Measurements from ENCODE around the gene CAST. TPM values are rescaled to one million over a fixed set of nuclear protein-coding genes. Genes with fewer than 3 reads are reported as not detected.

CAST gene
- total and polyA plus RNA-seq, 2 donors (not counting 1 experiment from before 2014, with no cell fraction given), result 41.0 to 231 TPM

- Mint-ChIP-seq H3K4me1 (no peaks in the 10 kb centered on the region), H3K9me3 (ENCODE audit: insufficient read depth) (no peaks in the 10 kb centered on the region), H3K27ac (no peak overlapping the region), H3K4me3 (no peak overlapping the region), H3K27me3 (no peaks in the 10 kb centered on the region)
- no peak for TF ChIP-seq EZH2 (IDR thresholded peaks at IDR 0.05; ENCODE audit: borderline replicate concordance, insufficient read depth, low read depth, low read length, poor library complexity, severe bottlenecking)
- intact Hi-C loops (cut with micrococcal nuclease), result loop anchor here (5.0 to 10.0 kb wide), 3 partner anchors 68 to 781 kb away; no protein-coding TSS in a partner anchor
- ChIA-PET CTCF (interaction anchor here (1.0 to 1.7 kb wide), 5 partner anchors 11 to 414 kb away, joined by 3 to 8 read pairs (median 4); partner anchors contain the start of gene LIX1), POLR2A (no interaction called here)
- H3K27ac ChIP-seq (ENCODE audit: low read length in 2 of 2), result no peak overlapping the region
- no CpG with 5 or more reads among the region's 4 CpGs for WGBS (ENCODE audit: insufficient coverage)
- no peak overlapping the region for H3K4me2 ChIP-seq (replicated peaks; ENCODE audit: low read depth, low read length, poor library complexity, severe bottlenecking)
- DNase-seq (no peak), ATAC-seq (ENCODE audit: low read depth) (no peak)
- no peaks in the 10 kb centered on the region for H3K79me2 ChIP-seq (ENCODE audit: control insufficient read depth, insufficient read depth, low read length)
- no peaks in the 10 kb centered on the region for H3K27me3 ChIP-seq (replicated peaks in 1 of 4; ENCODE audit: control extremely low read depth in 1 of 4, control insufficient read depth in 3 of 4, insufficient read depth in 4 of 4, low read length in 3 of 4)
- H3K4me3 ChIP-seq (ENCODE audit: control extremely low read depth in 1 of 5, extremely low read depth in 1 of 5, insufficient read depth in 1 of 5, low read depth in 2 of 5, low read length in 4 of 5), result no peak overlapping the region
- peaks cover 9% of the 10 kb centered on the region for H4K20me1 ChIP-seq (ENCODE audit: control insufficient read depth, insufficient read depth, low read length, poor library complexity, severe bottlenecking)
- H2AFZ ChIP-seq (ENCODE audit: insufficient read depth, low read depth, low read length, poor library complexity, severe bottlenecking), result no peak overlapping the region
- no peaks in the 10 kb centered on the region for H3K9me3 ChIP-seq (ENCODE audit: control extremely low read depth in 1 of 3, control insufficient read depth in 2 of 3, insufficient read depth in 1 of 3, low read length in 2 of 3)
- H3K4me1 ChIP-seq (ENCODE audit: control insufficient read depth in 2 of 2, insufficient read depth in 2 of 2, low read length in 2 of 2), result no peaks in the 10 kb centered on the region
- H3K9ac ChIP-seq (ENCODE audit: low read length), result no peak overlapping the region
- peaks cover 0 to 97% of the 10 kb centered on the region in 2 experiments for H3K36me3 ChIP-seq (replicated peaks in 1 of 2; ENCODE audit: control extremely low read depth in 1 of 2, control insufficient read depth in 1 of 2, extremely low read depth in 1 of 2, insufficient read depth in 2 of 2, low read length in 1 of 2)
These were observed 91.7 kb downstream of the CAST start for GRCh38 chr5:96753848-96754247.

- H3K4me1 Mint-ChIP-seq, result no peaks in the 10 kb centered on the region
- Histone ChIP-seq H3K9ac (ENCODE audit: low read length) (no peak overlapping the region), H4K20me1 (ENCODE audit: control insufficient read depth, insufficient read depth, low read length, poor library complexity, severe bottlenecking) (peaks cover 9% of the 10 kb centered on the region), H2AFZ (ENCODE audit: insufficient read depth, low read depth, low read length, poor library complexity, severe bottlenecking) (no peak overlapping the region), H3K4me3 (ENCODE audit: control extremely low read depth in 1 of 5, extremely low read depth in 1 of 5, insufficient read depth in 1 of 5, low read depth in 2 of 5, low read length in 4 of 5) (no peak overlapping the region), H3K4me2 (replicated peaks; ENCODE audit: low read depth, low read length, poor library complexity, severe bottlenecking) (no peak overlapping the region), H3K79me2 (ENCODE audit: control insufficient read depth, insufficient read depth, low read length) (no peaks in the 10 kb centered on the region), H3K27me3 (replicated peaks in 1 of 4; ENCODE audit: control extremely low read depth in 1 of 4, control insufficient read depth in 3 of 4, insufficient read depth in 4 of 4, low read length in 3 of 4) (no peaks in the 10 kb centered on the region), H3K4me1 (ENCODE audit: control insufficient read depth in 2 of 2, insufficient read depth in 2 of 2, low read length in 2 of 2) (no peaks in the 10 kb centered on the region), H3K27ac (ENCODE audit: low read length in 2 of 2) (no peak overlapping the region), H3K36me3 (replicated peaks in 1 of 2; ENCODE audit: control extremely low read depth in 1 of 2, control insufficient read depth in 1 of 2, extremely low read depth in 1 of 2, insufficient read depth in 2 of 2, low read length in 1 of 2) (peaks cover 0 to 79% of the 10 kb centered on the region in 2 experiments), H3K9me3 (ENCODE audit: control extremely low read depth in 1 of 3, control insufficient read depth in 2 of 3, insufficient read depth in 1 of 3, low read length in 2 of 3) (no peaks in the 10 kb centered on the region)
- POLR2A ChIA-PET, result no interaction called here
- no peaks in the 10 kb centered on the region for H3K27me3 Mint-ChIP-seq
- ATAC-seq (ENCODE audit: low read depth), result no peak
- no peaks in the 10 kb centered on the region for H3K9me3 Mint-ChIP-seq (ENCODE audit: insufficient read depth)
- intact Hi-C loops (cut with micrococcal nuclease), result loop anchor here (10.0 kb wide), 1 partner anchor 779 kb away; no protein-coding TSS in a partner anchor
- 100% methylated on average over 1 of the region's 5 CpGs for WGBS (ENCODE audit: insufficient coverage)
- no peak for TF ChIP-seq CTCF (IDR thresholded peaks at IDR 0.05)
- TF ChIP-seq EZH2 (IDR thresholded peaks at IDR 0.05; ENCODE audit: borderline replicate concordance, insufficient read depth, low read depth, low read length, poor library complexity, severe bottlenecking), result no peak
- DNase-seq, result no peak
- no peak overlapping the region for H3K4me3 Mint-ChIP-seq
- CTCF ChIA-PET, result interaction anchor here (0.7 to 1.0 kb wide), 3 partner anchors 10 to 407 kb away, joined by 3 read pairs; no protein-coding TSS in a partner anchor
- no peak overlapping the region for H3K27ac Mint-ChIP-seq
These were observed 93.7 kb downstream of the CAST start for GRCh38 chr5:96755851-96756250.
